Stimulated activated CD4-positive, alpha-beta T cell treated with anti-CD3 and anti-CD28 coated beads, Interleukin-12 subunit alpha, Interleukin-12 subunit beta, amount 100 ng/mL, for 48 hours (primary cell): ENCODE measurements around the gene INPP5K.
"Not testable (repeated sequence)": the region's sequence is repeated elsewhere in the genome, so short reads cannot be mapped to it uniquely, and the experiment has no call there.

Source experiments
- DNase-seq, 3 donors: peaks; one replicate each; pipeline ENCODE4 v3.0.0-alpha.2; 2020; ENCODE audit warnings: low read depth in 2 of 3, low spot score in 1 of 3

The INPP5K gene

DNA sequence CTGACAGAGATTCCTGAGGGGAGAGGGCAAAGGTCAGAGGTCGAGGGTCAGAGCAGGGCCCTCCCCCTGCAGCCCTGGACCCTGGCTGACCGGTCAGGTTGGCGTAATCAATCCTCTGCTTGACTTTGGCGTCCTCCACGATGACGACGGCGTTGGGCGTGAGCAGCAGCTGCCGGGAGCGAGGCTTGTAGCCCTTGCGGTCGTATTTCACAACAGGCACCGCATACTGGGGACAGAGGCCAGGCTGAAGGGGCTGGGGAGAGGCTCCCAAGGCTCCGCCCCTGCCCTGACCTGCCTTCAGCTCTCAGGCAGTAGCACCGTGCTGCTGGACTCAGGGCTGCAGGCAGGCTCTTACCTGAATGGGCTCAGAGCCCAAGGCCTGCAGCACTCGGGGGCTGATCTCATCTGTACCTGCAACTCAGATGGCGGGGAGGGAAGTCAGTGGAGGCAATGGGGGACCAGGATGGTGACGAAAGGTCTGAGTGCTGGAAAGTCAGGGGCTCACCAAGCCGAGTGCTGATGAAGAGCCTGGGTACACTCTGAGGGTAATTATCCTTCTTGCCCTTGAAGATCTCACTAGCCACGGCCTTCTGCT, 48.4 kb downstream of the INPP5K start:
- no peak for DNase-seq

DNA sequence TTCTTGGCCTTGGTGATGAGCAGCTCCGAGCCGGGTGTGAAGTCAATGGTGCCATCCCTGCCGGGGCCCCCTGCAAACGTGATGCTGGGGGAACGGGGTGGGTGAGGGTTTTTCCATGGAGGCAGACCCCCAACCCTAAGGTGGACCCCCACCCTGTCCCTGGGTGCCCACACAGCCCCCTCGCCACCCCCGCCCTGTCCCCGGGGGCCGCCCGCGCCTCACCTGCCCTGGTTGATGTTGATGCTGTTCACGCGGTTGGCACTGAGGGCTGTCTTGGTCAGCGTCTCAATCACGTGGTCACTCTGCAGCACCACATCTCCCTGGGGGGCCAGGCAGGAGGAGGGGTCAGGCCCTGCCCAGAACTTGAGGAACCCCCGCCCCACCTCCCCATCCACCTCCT, 49.2 kb downstream of the INPP5K start:
- DNase-seq = no peak

DNA sequence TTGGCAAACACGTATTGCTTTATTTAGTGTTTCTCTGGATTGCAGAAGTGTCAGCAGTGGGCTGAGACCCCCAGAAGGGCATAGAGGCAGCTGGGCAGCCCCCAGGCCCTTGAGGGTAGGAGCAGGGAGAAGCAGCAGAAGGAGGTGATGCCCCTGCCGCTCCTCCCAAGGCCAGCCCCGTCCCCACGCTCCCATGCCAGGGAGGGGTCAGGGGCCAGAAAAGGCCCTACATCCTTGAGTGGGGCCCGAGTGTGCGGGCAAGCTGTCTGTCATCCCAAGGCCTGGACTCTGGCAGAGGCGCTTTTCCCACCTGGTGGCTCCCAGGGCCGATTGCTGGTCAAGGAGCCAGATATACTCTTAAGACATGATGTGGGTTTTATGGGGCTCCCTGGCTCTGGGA, 52.2 kb downstream of the INPP5K start:
- DNase-seq = no peak

DNA sequence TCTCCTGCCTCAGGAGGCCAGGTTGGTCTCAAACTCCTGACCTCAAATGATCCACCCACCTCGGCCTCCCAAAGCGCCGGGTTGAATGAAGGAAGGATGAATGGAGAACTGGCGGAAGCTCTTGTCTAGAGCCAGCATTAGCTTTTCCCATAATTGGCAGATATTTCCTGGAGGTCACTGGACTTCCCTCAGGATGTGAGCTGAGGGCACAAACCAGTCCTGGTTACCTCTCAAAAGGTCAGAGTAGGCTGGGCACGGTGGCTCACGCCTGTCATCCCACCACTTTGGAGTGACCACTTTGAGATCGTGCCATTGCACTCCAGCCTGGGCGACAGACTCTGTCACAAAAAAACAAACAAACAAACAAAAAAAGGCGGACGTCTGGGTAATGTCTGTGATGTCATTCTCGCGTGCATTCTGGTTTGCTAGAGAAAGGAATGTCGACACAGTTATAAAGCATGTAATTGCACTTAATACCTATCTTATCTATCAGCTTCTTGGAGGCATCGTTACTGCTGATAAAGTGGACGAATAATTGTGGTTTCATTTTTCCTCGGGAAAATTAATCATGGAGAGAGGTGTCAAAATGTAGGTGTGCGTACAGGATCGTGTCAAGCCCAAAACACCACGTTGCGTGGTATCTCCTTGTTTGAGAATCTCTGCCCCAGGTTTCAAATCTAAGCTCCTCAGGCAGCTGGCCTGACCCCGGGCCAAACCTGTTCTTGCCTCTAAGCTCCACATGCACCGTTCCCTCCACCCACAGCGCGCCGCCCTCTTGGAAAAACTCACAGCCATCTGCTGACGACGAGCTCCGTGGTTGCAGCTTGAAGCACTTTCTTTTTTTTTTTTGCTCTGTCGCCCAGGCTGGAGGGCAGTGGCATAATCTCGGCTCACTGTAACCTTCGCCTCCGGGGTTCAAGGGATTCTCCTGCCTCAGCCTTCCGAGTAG, 54.0 kb downstream of the INPP5K start:
- DNase-seq = no peak

DNA sequence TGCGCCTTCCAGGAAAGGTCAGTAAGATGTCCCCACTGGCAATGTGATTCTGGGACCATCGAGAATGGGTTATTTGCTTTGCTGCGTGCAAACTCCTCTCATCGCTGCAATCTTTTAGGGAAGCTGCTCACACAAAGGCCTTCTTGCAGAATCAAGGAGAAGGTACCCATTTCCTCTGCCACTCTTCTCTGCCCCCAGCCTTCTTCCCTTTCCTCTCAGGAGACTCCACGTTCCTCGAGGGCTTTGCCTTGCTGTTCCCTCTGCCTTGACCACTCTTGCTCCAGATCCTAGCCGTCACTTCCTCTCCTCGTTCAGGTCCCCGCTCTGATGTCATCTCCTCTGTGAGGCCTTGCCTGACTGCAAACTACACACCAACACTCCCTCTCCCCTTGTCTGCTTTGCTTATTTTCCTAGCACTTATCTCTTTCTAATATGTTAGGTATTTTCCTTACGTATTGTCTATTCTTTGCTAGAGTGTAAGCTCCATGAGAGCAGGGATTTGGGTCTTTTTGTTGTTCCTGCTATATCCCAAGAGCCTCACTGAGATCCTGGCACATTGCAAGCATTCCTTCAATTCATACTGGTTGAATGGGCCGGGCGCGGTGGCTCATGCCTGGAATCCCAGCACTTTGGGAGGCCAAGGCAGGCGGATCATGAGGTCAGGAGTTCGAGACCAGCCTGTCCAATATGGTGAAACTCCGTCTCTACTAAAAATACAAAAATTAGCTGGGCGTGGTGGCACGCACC, 55.0 kb downstream of the INPP5K start:
- DNase-seq = no peak

DNA sequence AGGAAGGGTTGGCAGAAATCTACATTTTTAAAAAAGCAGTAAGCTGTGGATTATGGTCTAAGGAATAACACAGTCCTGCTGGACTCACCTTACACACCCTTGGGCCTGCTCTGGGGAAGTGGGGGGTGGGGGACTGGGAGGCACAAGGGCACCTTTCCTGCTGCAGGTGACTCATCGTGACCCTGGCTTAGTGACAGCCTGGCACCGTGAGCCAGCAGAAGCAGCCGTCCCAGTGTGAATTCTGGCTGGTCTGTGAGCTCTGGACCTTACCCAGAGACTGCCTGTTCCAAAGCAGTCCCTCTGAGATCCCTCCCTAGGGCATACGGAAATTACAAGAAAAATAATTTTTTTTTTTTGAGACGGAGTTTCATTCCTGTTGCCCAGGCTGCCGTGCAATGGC, 56.2 kb downstream of the INPP5K start:
- no peak for DNase-seq

DNA sequence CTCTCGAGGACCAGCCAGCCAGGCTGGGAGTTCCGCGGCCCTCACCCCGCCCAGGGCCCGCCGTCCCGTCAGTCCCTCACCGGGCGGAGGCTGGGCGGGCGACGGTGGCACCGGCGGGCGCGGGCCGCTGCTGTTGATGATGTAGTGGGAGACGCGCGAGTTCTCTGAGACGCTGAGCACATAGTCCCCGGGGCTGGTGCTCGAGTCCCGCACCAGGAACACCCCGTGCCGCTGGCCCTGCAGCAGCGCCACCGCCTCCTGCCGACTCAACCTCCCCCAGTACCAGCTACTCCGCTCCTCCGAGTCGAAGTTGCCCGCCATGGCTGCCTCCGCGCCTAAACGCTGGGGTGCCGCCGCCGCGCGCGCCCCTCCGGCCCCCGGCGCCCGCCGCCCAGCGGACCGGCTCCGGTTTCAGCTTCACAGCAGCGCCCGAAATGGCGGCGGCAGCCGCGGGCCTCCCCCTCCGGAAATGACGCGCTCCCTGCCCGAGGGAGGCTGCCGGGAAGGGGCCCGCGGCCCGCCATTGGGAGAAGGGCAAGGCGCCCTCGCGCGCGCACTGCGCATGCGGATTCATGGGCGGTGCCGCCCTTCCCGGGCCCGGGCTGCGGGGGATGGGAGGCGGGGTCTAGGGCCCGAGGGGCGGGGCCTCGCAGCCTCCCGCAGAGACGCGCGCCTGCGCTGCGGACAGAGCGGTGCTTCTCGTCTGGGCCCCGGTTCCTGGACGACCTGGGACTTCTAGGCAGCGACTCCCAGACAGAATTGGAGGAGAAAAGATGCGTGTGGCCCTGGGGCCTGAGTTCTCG, 60.4 kb downstream of the INPP5K start, which contains the start of gene CRK:
Gene CRK, minus strand, starts transcription at position 436 of the 803 bp plus-strand sequence. Its CDS starts 115 bp downstream, at position 321.
- peak; percentile 95 to 98 (median 97) for DNase-seq

DNA sequence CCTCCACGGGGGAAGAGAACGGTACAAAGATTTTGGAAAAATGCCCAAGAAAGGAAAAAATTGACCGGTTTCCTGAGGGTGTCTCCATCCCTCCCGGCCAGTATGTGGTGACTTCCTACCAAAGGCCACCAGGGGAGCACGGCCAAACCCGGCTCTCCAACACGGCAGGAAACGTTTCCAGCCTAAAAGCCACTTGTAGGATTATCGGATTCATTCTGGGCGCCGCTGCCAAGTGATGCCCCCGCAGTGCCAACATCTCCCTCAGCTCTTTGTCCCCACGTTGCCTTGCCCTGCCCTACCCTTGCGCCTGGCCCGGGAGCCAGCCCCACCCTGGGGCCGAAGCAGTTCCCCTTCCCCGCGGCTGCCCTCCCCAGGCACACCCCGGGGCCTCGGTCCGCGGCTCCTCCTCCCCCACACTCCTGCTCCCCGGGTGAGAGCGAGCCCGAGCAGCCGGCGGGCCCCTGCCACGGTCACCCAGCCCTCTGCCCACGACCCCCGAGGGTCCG, 61.1 kb downstream of the INPP5K start:
- DNase-seq = peak in 2 of 3 donors; percentile 15 to 33

DNA sequence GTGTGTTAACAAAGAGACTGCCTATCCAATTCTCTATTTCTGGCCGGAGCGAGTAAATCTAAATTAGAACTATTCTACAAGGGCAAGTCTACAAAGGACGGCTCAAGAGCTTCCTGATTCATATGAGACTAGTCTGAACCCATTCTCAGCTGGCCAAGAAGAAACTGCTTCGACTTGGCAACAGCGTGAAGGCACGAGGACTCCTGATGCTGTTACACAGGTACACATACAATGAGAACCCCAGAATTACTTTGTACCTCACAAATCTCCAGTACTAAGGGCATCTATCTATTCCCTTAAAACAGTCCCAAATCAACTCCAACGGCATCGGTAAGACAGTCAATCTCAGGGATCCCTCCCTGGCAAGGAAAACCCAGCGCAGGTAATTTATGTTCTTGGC, 61.9 kb downstream of the INPP5K start:
- no peak for DNase-seq

DNA sequence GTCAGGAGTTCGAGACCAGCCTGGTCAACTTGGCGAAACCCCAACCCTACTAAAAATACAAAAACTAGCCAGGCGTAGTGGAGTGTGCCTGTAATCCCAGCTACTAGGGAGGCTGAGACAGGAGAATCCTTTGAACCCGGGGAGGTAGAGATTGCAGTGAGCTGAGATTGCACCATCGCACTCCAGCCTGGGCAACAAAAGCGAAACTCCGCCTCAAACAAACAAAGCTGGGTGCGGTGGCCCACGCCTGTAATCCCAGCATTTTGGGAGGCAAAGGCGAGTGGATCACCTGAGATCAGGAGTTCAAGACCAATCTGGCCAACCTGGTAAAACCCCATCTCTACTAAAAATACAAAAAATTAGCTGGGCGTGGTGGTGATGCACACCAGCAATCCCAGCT, 62.7 kb downstream of the INPP5K start:
- not testable (repeated sequence) for DNase-seq

DNA sequence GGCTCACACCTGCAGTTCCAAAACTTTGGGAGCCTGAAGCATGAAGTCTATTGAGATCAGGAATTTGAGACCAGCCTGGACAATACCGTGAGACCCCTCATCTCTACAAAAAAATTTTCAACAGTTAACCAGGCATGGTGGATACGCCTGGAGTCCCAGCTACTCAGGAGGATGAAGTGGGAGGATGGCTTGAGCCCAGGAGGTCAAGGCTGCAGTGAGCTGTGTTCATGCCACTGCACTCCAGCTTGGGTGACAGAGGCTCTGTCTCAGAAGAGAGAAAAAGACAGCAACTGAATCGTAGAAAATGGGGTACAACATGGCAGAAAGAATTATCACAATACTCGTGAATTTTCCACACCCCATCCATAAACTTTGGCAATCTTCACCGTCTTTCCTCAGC, 63.6 kb downstream of the INPP5K start:
- no peak for DNase-seq

DNA sequence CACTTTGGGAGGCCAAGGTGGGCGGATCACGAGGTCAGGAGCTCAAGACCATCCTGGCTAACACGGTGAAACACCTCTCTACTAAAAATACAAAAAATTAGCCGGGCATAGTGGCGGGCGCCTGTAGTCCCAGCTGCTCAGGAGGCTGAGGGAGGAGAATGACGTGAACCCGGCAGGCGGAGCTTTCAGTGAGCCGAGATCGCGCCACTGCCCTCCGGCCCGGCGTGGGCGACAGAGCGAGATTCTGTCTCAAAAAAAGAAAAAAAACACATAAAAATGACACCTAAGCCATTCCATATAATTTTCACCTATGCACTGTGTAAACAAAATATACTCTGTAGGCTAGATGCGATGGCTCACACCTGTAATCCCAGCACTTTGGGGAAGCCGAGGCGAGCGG, 66.2 kb downstream of the INPP5K start:
- DNase-seq = not testable (repeated sequence)

DNA sequence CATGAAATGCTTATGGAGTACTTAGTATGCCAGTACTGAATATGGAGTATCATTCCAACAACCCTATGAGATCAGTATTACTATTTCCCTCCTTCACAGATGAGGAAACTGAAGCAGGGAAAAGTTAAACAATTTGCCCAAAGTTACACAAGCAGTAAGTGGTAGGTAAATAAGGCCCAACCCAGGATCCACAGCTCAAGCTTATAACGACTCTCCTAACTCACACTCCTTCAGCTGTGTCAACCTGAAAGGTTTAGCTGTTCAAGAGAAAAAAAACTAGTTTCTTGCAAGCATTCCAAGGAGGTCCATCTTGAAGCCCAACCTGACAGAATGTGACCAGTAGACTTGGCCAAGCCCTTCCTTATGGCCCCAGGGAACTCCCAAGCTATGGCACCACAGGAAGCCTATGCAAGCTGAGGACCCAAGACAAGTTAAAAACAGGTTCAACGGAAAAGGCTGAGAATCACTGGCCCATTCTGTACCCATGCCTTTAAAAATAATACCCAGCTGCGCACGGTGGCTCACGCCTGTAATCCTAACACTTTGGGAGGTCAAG, 66.9 kb downstream of the INPP5K start:
- no peak for DNase-seq

DNA sequence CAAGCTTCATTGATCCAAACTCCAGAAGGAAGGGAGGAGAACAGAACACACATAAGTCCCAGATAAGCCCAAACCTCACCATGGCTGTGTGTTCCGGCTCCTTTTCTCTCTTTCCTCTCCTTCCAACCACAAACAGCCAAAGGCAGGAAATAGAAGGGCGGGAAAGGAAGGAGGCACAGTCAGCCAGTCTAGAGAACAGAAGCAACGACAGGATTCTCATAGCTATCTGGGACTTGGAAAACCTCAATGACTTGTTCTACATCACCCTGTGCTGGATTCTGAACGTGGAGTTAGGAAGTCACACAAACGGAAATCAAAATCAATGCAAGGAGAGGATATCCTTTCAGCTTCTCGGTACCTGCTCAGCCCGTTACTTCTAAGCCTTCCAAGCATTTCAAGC, 69.4 kb downstream of the INPP5K start:
- DNase-seq = no peak

DNA sequence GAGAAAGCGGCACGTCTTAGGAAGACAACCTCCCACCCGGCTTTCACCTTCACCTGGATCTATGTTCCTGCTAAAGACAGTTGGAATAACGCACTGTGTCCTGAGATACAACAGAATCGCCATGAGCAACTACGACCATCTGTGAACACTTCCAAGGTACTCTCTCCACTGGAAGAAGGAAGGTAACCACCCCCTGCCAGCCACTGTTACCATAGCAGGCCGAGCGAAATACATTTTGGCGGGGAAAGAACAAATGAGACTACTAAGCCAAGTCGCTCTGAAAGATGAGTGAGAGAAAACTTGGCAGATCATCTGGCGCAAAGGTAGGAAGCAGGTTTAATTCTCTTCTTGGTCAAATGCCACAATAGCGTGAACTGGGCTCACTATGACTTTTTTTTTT, 70.2 kb downstream of the INPP5K start:
- DNase-seq = no peak

DNA sequence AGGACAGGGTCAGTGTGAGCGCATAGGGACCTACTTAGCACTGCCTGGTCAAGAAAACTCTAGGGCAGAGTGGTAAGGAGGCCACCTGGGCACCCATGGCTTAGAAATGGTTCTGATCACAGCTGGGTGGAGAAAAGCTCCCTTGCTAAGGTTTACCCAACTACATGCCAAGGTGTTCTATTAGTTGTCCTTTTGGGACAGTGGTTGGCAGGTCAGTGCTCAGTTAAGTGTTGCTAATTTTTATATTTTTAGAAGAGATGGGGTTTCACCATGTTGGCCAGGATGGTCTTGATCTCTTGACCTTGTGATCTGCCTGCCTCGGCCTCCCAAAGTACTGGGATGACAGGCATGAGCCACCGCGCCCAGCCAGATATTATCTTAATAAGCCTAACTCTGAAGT, 70.7 kb downstream of the INPP5K start:
- DNase-seq = not testable (repeated sequence)
